C4-2B (cell line): Measurements from ENCODE around the gene ALOXE3.

ENCODE experiments used
- ZFX ChIP-seq: fragments of 450-650 bp; IDR thresholded peaks from 2 replicates; pipeline ENCODE4 v1.6.1; 2017
- TF ChIP-seq, protein P1 (sequence below): fragments of 450-650 bp; conservative IDR thresholded peaks from 2 replicates; pipeline ENCODE4 v1.5.1; 2017; ENCODE audit warnings: mild to moderate bottlenecking

- TF ChIP-seq, protein P1, sequence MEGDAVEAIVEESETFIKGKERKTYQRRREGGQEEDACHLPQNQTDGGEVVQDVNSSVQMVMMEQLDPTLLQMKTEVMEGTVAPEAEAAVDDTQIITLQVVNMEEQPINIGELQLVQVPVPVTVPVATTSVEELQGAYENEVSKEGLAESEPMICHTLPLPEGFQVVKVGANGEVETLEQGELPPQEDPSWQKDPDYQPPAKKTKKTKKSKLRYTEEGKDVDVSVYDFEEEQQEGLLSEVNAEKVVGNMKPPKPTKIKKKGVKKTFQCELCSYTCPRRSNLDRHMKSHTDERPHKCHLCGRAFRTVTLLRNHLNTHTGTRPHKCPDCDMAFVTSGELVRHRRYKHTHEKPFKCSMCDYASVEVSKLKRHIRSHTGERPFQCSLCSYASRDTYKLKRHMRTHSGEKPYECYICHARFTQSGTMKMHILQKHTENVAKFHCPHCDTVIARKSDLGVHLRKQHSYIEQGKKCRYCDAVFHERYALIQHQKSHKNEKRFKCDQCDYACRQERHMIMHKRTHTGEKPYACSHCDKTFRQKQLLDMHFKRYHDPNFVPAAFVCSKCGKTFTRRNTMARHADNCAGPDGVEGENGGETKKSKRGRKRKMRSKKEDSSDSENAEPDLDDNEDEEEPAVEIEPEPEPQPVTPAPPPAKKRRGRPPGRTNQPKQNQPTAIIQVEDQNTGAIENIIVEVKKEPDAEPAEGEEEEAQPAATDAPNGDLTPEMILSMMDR = no peak
- TF ChIP-seq ZFX = no peak
These were observed 31.3 kb upstream of the ALOXE3 start for GRCh38 chr17:8149419-8150193.
